ENCODE data around the gene HNF4A.

GRCh38 chr20:44461803-44462174 lies 106.3 kb downstream of the HNF4A start:
- no peak for TF ChIP-seq CTCF (conservative IDR thresholded peaks at IDR 0.05)
- TF ChIP-seq EZH2 (IDR thresholded peaks at IDR 0.05; ENCODE audit: low read depth), result no peak

Measured in PC-9 (cell line).